Measurements from ENCODE around the gene CDK17.

Gene CDK17

GRCh38 chr12:96237035-96237434, 163.2 kb downstream of the CDK17 start:
- Mint-ChIP-seq H3K4me3 (no peak overlapping the region), H3K9me3 (no peaks in the 10 kb centered on the region)
- no peak for ATAC-seq

DNA sequence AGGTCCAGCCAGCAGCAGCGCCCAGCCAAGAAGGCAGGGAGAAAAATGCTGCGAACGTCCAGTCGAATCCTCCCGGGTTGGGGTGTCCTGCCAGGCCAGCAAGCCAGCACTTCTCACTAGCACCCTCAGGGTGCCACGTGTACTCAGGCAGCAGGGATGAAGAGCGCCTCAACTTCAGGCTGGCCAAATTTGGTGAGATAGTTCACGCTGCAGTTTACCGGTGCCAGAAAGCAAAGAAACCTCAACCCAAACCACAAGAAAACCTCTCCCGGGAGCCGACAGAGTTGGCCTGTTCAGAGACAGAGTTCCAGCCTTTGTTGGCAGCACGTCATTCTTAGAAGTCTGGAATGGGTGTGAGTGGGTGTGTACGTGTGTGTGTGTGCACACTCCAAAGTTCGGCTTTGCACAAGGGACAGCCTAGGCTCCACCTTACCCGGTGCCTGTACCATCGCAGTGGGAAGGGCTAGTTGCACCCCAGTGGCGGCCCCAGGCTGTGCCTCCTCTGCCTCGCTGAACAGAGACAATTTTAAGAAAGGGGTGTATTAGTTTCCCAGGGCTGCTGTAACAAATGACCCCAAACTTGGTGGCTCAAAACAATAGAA, 163.9 kb downstream of the CDK17 start:
- Mint-ChIP-seq H3K36me3 (ENCODE audit: low read depth) (peaks cover 12% of the 10 kb centered on the region), H3K27me3 (no peaks in the 10 kb centered on the region), H3K4me1 (peaks cover 53% of the 10 kb centered on the region), H3K9me3 (no peaks in the 10 kb centered on the region), H3K27ac (peak overlapping the region; percentile 72), H3K4me3 (no peak overlapping the region)
- no peak for DNase-seq
- ATAC-seq = peak; percentile 18

More at GRCh38 chr12:96237035-96237434, 163.2 kb downstream of the CDK17 start:
- H3K4me1 Mint-ChIP-seq = peaks cover 57% of the 10 kb centered on the region
- DNase-seq = no peak
- no peaks in the 10 kb centered on the region for H3K27me3 Mint-ChIP-seq
- H3K36me3 Mint-ChIP-seq (ENCODE audit: low read depth) = peaks cover 8% of the 10 kb centered on the region
- H3K27ac Mint-ChIP-seq = no peak overlapping the region

DNA sequence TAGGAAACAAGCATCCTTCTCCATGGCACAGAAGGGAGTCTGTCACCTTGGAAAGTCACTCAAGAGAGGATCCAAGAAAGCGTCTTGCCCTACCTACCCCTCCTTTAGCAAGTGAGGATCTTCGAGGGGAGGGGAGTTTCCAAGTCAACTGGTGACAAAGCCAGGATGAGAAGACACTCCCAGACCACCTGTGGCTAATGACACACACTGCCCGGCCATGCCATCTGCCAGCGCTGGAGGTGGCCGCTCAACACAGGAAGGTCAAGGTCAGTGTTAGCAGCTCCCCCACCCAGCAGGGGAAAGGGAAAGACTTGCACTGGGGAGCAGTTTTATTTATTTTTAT, 164.8 kb downstream of the CDK17 start:
- no peak overlapping the region for H3K27ac Mint-ChIP-seq
- H3K36me3 Mint-ChIP-seq (ENCODE audit: low read depth) = peaks cover 10% of the 10 kb centered on the region
- DNase-seq (no peak), ATAC-seq (no peak)
- no peak overlapping the region for H3K4me3 Mint-ChIP-seq
- no peaks in the 10 kb centered on the region for H3K27me3 Mint-ChIP-seq
- peaks cover 48% of the 10 kb centered on the region for H3K4me1 Mint-ChIP-seq
- H3K9me3 Mint-ChIP-seq = no peaks in the 10 kb centered on the region

DNA sequence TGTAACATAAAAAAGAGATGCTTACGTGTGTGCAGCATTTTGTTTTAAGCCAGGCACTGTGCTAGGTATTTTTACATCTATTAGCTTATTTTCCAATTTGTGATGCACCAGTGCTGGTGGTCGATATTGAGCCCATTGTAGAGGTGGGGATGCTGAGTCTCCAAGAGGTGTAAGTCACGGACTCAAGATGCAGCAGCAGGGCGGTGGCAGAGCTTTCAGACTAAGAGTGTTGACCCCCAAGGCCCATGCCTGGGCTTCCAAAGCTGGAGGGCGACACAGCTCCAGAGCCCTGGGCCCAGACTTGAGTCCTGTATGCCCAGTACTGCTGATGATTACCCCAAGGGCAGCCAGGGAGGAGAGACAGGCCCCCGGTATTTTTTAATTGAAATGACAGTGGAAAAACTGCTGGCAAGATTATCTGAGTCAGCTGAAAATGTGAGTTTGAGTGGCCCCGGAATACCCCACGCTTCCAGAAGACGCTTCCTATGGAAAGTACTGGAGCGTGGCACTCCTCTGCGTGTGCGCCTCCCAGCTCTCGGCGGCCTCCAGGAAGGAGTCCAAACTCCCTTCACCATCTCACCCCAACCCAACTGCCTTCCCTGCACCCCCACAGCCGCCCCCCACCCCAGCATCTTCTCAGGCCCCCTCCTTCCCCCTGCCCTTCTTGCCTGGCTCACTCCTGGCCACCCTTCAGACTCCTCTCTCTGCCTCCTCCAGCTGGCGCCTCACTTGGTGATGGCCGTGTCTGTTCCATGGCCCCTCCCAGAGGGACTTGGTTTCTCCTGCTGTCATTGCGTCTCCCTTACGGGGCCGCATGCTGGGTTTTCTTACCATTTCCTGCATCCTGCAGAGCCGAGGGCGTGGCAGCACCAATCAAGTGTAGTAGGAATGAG, 165.4 kb downstream of the CDK17 start:
- Mint-ChIP-seq H3K4me3 (no peak overlapping the region), H3K36me3 (ENCODE audit: low read depth) (peaks cover 10% of the 10 kb centered on the region), H3K27ac (no peak overlapping the region), H3K9me3 (no peaks in the 10 kb centered on the region), H3K27me3 (no peaks in the 10 kb centered on the region), H3K4me1 (peaks cover 45% of the 10 kb centered on the region)
- DNase-seq (no peak), ATAC-seq (no peak)

DNA sequence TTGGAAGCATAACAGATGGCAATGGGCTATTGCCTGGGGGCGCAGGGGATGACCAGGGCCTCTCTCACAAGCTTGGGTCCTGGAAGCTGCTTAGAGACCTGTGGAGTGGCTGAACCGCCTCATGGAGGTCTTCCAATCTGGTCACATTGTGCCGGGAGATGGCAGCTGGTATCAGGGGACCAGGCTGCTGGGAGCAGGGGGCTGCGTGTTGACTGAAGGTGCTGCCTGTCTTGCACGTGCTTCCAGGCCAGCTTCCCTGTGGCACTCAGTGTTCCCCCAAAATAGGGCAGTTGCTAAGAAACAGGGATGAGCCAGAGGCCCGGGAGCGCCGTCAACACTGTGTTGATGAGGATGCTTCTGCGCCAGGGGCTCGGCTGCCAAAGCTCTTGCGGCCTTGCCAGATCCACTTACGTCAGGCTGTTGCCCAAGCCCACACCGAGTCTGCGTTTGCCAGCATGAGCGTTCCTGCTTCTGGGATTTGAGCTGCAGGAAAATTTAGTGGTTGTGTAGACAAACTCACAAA, 166.2 kb downstream of the CDK17 start:
- H3K9me3 Mint-ChIP-seq = no peaks in the 10 kb centered on the region
- no peak overlapping the region for H3K27ac Mint-ChIP-seq
- ATAC-seq (no peak), DNase-seq (no peak)
- H3K4me1 Mint-ChIP-seq = peaks cover 42% of the 10 kb centered on the region
- H3K27me3 Mint-ChIP-seq = no peaks in the 10 kb centered on the region
- peaks cover 12% of the 10 kb centered on the region for H3K36me3 Mint-ChIP-seq (ENCODE audit: low read depth)
- no peak overlapping the region for H3K4me3 Mint-ChIP-seq

DNA sequence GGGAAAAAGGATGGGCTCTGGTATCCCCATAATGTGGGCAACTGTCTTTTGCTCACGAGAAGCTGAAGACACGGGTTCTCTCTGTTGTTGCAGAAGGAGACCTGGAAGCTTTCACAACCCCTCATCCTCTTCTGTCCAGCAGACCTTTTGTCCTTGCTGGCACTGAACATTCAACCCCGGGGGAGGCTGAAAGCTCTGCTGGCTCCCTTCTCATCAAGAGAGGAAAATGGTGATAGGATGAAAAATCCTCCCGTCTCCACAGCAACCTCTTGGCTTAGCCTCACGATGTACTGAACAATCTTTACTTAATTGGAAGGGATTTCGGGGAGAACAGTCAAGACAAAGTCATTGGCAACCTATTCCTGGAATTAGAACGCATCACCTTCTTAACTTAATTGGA, 167.1 kb downstream of the CDK17 start:
- DNase-seq = no peak
- H3K4me3 Mint-ChIP-seq = no peak overlapping the region
- H3K36me3 Mint-ChIP-seq (ENCODE audit: low read depth) = peaks cover 17% of the 10 kb centered on the region
- no peaks in the 10 kb centered on the region for H3K27me3 Mint-ChIP-seq
- H3K9me3 Mint-ChIP-seq = no peaks in the 10 kb centered on the region
- peaks cover 39% of the 10 kb centered on the region for H3K4me1 Mint-ChIP-seq
- H3K27ac Mint-ChIP-seq = no peak overlapping the region
- ATAC-seq = no peak

- Mint-ChIP-seq H3K27me3 (no peaks in the 10 kb centered on the region), H3K4me1 (peaks cover 22% of the 10 kb centered on the region), H3K27ac (no peak overlapping the region), H3K4me3 (no peak overlapping the region), H3K36me3 (ENCODE audit: low read depth) (peaks cover 27% of the 10 kb centered on the region), H3K9me3 (no peaks in the 10 kb centered on the region)
- DNase-seq = no peak
- no peak for ATAC-seq
Observed at GRCh38 chr12:96230646-96231045, 169.6 kb downstream of the CDK17 start.

DNA sequence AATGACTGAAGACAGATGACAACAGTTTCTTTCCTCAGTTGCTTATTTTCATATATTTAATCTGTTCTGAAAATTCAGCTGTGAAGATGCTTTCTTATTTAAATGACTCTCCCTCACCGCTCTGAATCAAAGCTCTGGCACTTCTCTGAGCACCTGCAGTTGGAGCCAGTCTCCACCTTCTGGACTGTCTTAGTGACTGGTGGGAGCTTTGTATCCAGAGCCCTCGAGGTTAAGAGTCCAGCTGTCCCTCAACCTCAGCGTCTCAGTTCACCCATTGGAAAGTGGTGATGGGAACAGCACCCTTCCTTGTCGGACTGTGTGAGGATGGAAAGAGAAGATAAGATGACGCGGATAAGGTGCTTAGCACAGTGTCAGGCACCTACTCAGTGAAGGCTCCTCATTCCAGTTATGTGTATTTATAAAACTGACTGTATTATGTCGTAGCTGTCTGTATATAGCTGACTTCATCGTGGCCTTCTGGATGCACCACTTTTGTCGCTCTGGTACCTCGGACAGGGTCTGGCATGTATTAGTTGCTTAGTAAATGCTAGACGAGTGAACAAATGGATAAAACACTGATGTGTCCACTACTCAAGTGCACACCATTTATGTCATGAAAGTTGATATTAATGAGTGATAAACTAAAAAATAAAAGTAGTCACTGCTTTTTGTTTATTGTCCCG, 171.5 kb downstream of the CDK17 start:
- Mint-ChIP-seq H3K4me3 (no peak overlapping the region), H3K9me3 (no peaks in the 10 kb centered on the region), H3K36me3 (ENCODE audit: low read depth) (peaks cover 37% of the 10 kb centered on the region), H3K27me3 (no peaks in the 10 kb centered on the region), H3K4me1 (peaks cover 19% of the 10 kb centered on the region), H3K27ac (no peak overlapping the region)
- no peak for DNase-seq
- ATAC-seq = no peak

All from activated naive CD8-positive, alpha-beta T cell treated with anti-CD3 and anti-CD28 coated beads, Interleukin-2, amount 50 U/mL, for 24 hours (primary cell).